ENCODE results near the gene DCST1. TPM values are rescaled to one million over a fixed set of nuclear protein-coding genes. Genes with fewer than 3 reads are reported as not detected.
A peak's percentile ranks its signal among the peaks of the same experiment; 100 is the strongest.
"Not testable (repeated sequence)": the region's sequence is repeated elsewhere in the genome, so short reads cannot be mapped to it uniquely, and the experiment has no call there.

DCST1 gene
- total RNA-seq (2014; rRNA removed; shearing (Covaris generic)): not detected in 2 replicates

GRCh38 chr1:155033524-155033923 lies at the start of gene DCST1, which contains the start of gene DCST2:
Gene DCST1, plus strand, starts transcription at chr1:155033824. Its CDS starts 213 bp downstream, at chr1:155034037.
Gene DCST2, minus strand, starts transcription at chr1:155033781. Its CDS starts 80 bp downstream, at chr1:155033701.
- DNase-seq (ENCODE audit: low spot score): no peak

GRCh38 chr1:154986736-154987135 lies 46.9 kb upstream of the DCST1 start:
- in situ Hi-C loops (cut with HindIII; ENCODE audit: low sequenced_read_pairs); DNase-seq (ENCODE audit: low spot score): not testable (repeated sequence)

More at GRCh38 chr1:155033524-155033923, at the start of gene DCST1, which contains the start of gene DCST2:
- in situ Hi-C loops (cut with HindIII; ENCODE audit: low sequenced_read_pairs): no loop called here

- in situ Hi-C loops (cut with HindIII; ENCODE audit: low sequenced_read_pairs): no loop called here
- no peak for DNase-seq (ENCODE audit: low spot score)
Measured at GRCh38 chr1:154987326-154987725, 46.3 kb upstream of the DCST1 start.

GRCh38 chr1:154988058-154988954 lies 45.3 kb upstream of the DCST1 start:
- in situ Hi-C loops (cut with HindIII; ENCODE audit: low sequenced_read_pairs): no loop called here

GRCh38 chr1:154989195-154989860 lies 44.3 kb upstream of the DCST1 start:
- in situ Hi-C loops (cut with HindIII; ENCODE audit: low sequenced_read_pairs): no loop called here
- DNase-seq (ENCODE audit: low spot score): no peak

More at GRCh38 chr1:154988058-154988954, 45.3 kb upstream of the DCST1 start:
- DNase-seq (ENCODE audit: low spot score): no peak

GRCh38 chr1:154990276-154990675 lies 43.3 kb upstream of the DCST1 start:
- DNase-seq (ENCODE audit: low spot score): no peak
- in situ Hi-C loops (cut with HindIII; ENCODE audit: low sequenced_read_pairs): no loop called here

- in situ Hi-C loops (cut with HindIII; ENCODE audit: low sequenced_read_pairs): no loop called here
- no peak for DNase-seq (ENCODE audit: low spot score)
Measured at GRCh38 chr1:154992721-154993571, 40.7 kb upstream of the DCST1 start.

- DNase-seq (ENCODE audit: low spot score): no peak
- in situ Hi-C loops (cut with HindIII; ENCODE audit: low sequenced_read_pairs): no loop called here
Measured at GRCh38 chr1:154993572-154994268, 39.9 kb upstream of the DCST1 start, which contains the start of gene LENEP. Gene LENEP, plus strand, starts transcription at chr1:154993586. Its CDS starts 22 bp downstream, at chr1:154993608.

GRCh38 chr1:154994269-154994587 lies 39.4 kb upstream of the DCST1 start:
- in situ Hi-C loops (cut with HindIII; ENCODE audit: low sequenced_read_pairs): no loop called here
- DNase-seq (ENCODE audit: low spot score): no peak

GRCh38 chr1:154994591-154994990 lies 39.0 kb upstream of the DCST1 start:
- DNase-seq (ENCODE audit: low spot score): no peak
- in situ Hi-C loops (cut with HindIII; ENCODE audit: low sequenced_read_pairs): no loop called here

GRCh38 chr1:154995301-154995983 lies 38.2 kb upstream of the DCST1 start:
- DNase-seq (ENCODE audit: low spot score); in situ Hi-C loops (cut with HindIII; ENCODE audit: low sequenced_read_pairs): not testable (repeated sequence)

GRCh38 chr1:154996966-154997701 lies 36.5 kb upstream of the DCST1 start:
- no peak for DNase-seq (ENCODE audit: low spot score)
- in situ Hi-C loops (cut with HindIII; ENCODE audit: low sequenced_read_pairs): no loop called here

GRCh38 chr1:154998201-154998780 lies 35.3 kb upstream of the DCST1 start:
- DNase-seq (ENCODE audit: low spot score): no peak
- in situ Hi-C loops (cut with HindIII; ENCODE audit: low sequenced_read_pairs): no loop called here

- DNase-seq (ENCODE audit: low spot score): peak; percentile 83
- in situ Hi-C loops (cut with HindIII; ENCODE audit: low sequenced_read_pairs): no loop called here
Measured at GRCh38 chr1:154998818-154999570, 34.6 kb upstream of the DCST1 start.

- in situ Hi-C loops (cut with HindIII; ENCODE audit: low sequenced_read_pairs): no loop called here
- DNase-seq (ENCODE audit: low spot score): peak; percentile 59
Measured at GRCh38 chr1:154999571-155000410, 33.8 kb upstream of the DCST1 start.

- in situ Hi-C loops (cut with HindIII; ENCODE audit: low sequenced_read_pairs): no loop called here
- DNase-seq (ENCODE audit: low spot score): peak; percentile 45
Measured at GRCh38 chr1:155000411-155000725, 33.3 kb upstream of the DCST1 start.

Measured in G401 (cell line).